Activated B cell treated with CpG ODN at 0.5 μM for 24 hours (primary cell): Measurements from ENCODE around the gene KCNK13. TPM values are rescaled to one million over a fixed set of nuclear protein-coding genes. Genes with fewer than 3 reads are reported as not detected.
"Not testable (repeated sequence)": the region's sequence is repeated elsewhere in the genome, so short reads cannot be mapped to it uniquely, and the experiment has no call there.

Experiments used
- ATAC-seq: fragments of 200-7000 bp; cut with Tn5 transposase; one replicate; pipeline ENCODE4 v1.10.0; 2021; ENCODE audit warnings: low read depth, mild to moderate bottlenecking, moderate library complexity
- CTCF ChIA-PET: fragments of 350-600 bp; sonication (Branson Sonifier 250); formaldehyde crosslinking; loops from one replicate; lab custom pipeline; 2021; ENCODE audit warnings: antibody characterized with exemption; lab: Charles Lee
- POLR2A ChIA-PET: fragments of 350-600 bp; sonication (Branson Sonifier 250); formaldehyde crosslinking; loops from one replicate; lab custom pipeline; 2021; ENCODE audit warnings: antibody characterized with exemption; lab: Charles Lee
- DNase-seq: peaks from one replicate; pipeline ENCODE4 v3.0.0; 2022
- H3K27ac Mint-ChIP-seq: one replicate; pipeline ENCODE4 v1.8.0; 2020; ENCODE audit warnings: mixed read lengths
- H3K27me3 Mint-ChIP-seq: one replicate; pipeline ENCODE4 v1.8.0; 2021; ENCODE audit warnings: mixed read lengths
- H3K36me3 Mint-ChIP-seq: one replicate; pipeline ENCODE4 v1.8.0; 2021; ENCODE audit warnings: low read depth, mixed read lengths
- H3K4me1 Mint-ChIP-seq: one replicate; pipeline ENCODE4 v1.8.0; 2021; ENCODE audit warnings: mixed read lengths
- H3K4me3 Mint-ChIP-seq: one replicate; pipeline ENCODE4 v1.8.0; 2020; ENCODE audit warnings: mild to moderate bottlenecking, mixed read lengths
- H3K9me3 Mint-ChIP-seq: one replicate; pipeline ENCODE4 v1.8.0; 2020; ENCODE audit warnings: mixed read lengths
- CTCF ChIP-seq: fragments of 200-600 bp; IDR thresholded peaks from one replicate; pipeline ENCODE4 v1.8.0; 2022; ENCODE audit warnings: antibody characterized with exemption, mild to moderate bottlenecking
- intact Hi-C: fragments of 100-400 bp; cut with micrococcal nuclease; formaldehyde crosslinking; loops from one replicate; pipeline ENCODE4 v1.15.1; 2024
- total RNA-seq: library from RNA; stranded (reverse); gene quantifications from 2 replicates; pipeline ENCODE4 v1.2.3, GENCODE V29; 2022

KCNK13 gene
- total RNA-seq, 1 donor from 2014 or later = not detected

GRCh38 chr14:90204516-90204915, 142.7 kb downstream of the KCNK13 start:
- Mint-ChIP-seq H3K9me3 (no peaks in the 10 kb centered on the region), H3K4me3 (no peak overlapping the region), H3K27ac (no peak overlapping the region), H3K27me3 (peaks cover 9% of the 10 kb centered on the region), H3K4me1 (no peaks in the 10 kb centered on the region), H3K36me3 (no peaks in the 10 kb centered on the region)
- ATAC-seq (no peak), DNase-seq (no peak)
- intact Hi-C loops = no loop called here
- ChIA-PET POLR2A (no interaction called here), CTCF (no interaction called here)
- TF ChIP-seq CTCF = no peak

- H3K36me3 Mint-ChIP-seq = no peaks in the 10 kb centered on the region
- CTCF ChIA-PET = no interaction called here
- peaks cover 6% of the 10 kb centered on the region for H3K27me3 Mint-ChIP-seq
- DNase-seq (no peak), ATAC-seq (no peak)
- no peaks in the 10 kb centered on the region for H3K4me1 Mint-ChIP-seq
- H3K27ac Mint-ChIP-seq = no peak overlapping the region
- no peak for TF ChIP-seq CTCF
- intact Hi-C loops = no loop called here
- H3K9me3 Mint-ChIP-seq = peaks cover 9% of the 10 kb centered on the region
- POLR2A ChIA-PET = no interaction called here
- no peak overlapping the region for H3K4me3 Mint-ChIP-seq
These were observed 151.4 kb downstream of the KCNK13 start for GRCh38 chr14:90213099-90213748.

GRCh38 chr14:90228478-90228877, 166.7 kb downstream of the KCNK13 start:
- no peak for ATAC-seq
- H3K4me1 Mint-ChIP-seq = no peaks in the 10 kb centered on the region
- POLR2A ChIA-PET = no interaction called here

GRCh38 chr14:90229942-90230341, 168.1 kb downstream of the KCNK13 start:
- DNase-seq, CTCF ChIA-PET, H3K36me3 Mint-ChIP-seq, H3K4me1 Mint-ChIP-seq, H3K27ac Mint-ChIP-seq, POLR2A ChIA-PET, ATAC-seq, H3K4me3 Mint-ChIP-seq: not testable (repeated sequence)
- H3K27me3 Mint-ChIP-seq = peaks cover 14% of the 10 kb centered on the region
- intact Hi-C loops = loop anchor here (10.0 kb wide), 1 partner anchor 1205 kb away; no protein-coding TSS in a partner anchor
- peaks cover 16% of the 10 kb centered on the region for H3K9me3 Mint-ChIP-seq

More at GRCh38 chr14:90228478-90228877, 166.7 kb downstream of the KCNK13 start:
- Mint-ChIP-seq H3K27me3 (peaks cover 11% of the 10 kb centered on the region), H3K27ac (no peak overlapping the region), H3K9me3 (peaks cover 19% of the 10 kb centered on the region), H3K4me3 (no peak overlapping the region), H3K36me3 (no peaks in the 10 kb centered on the region)
- no peak for DNase-seq
- intact Hi-C loops = no loop called here
- CTCF ChIA-PET = no interaction called here
- TF ChIP-seq CTCF = no peak

Other genes starting within 250 kb of the KCNK13 start
- 7.5 and 10.0 TPM in 2 replicates for gene EFCAB11, start 107.3 kb upstream of the KCNK13 start, total RNA-seq
- gene TDP1, start 106.1 kb upstream of the KCNK13 start, total RNA-seq = 51.3 and 54.7 TPM in 2 replicates
- 101 and 102 TPM in 2 replicates for gene PSMC1, start 194.6 kb downstream of the KCNK13 start, total RNA-seq